ENCODE results near the gene SHROOM4. TPM values are rescaled to one million over a fixed set of nuclear protein-coding genes. Genes with fewer than 3 reads are reported as not detected.

The SHROOM4 gene
- total RNA-seq, 4 donors from 2014 or later: 2.2 to 6.0 (median 4.1) TPM

DNA sequence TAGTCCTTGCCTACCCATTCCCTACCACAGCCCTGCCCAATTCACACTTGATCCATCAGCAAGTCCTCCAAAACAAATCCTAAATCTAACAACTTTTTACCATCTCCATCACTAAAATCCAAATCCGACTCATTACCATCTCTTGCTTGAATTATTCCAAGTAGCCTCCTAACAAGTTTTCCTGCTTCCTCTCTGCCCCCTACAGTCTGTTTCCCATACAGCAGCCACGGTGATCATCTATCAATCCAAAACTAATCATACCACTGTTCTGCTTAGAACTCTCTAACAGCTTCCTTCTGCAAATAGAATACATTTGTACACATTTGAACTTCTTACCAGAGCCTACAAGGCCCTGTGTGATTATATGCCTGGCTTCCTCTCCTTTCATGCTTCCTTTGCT is 133.0 kb downstream of the SHROOM4 start:
- intact Hi-C loops (cut with DNase I; ENCODE audit: low total_unique reads): no loop called here
- no peak overlapping the region for H3K4me3 ChIP-seq (ENCODE audit: low read depth, poor library complexity, severe bottlenecking)
- 47 to 53% methylated on average over 2 of the region's 2 CpGs for WGBS, 2 donors
- no peak for DNase-seq (ENCODE audit: low spot score in 2 of 2)
- TF ChIP-seq, protein P1, sequence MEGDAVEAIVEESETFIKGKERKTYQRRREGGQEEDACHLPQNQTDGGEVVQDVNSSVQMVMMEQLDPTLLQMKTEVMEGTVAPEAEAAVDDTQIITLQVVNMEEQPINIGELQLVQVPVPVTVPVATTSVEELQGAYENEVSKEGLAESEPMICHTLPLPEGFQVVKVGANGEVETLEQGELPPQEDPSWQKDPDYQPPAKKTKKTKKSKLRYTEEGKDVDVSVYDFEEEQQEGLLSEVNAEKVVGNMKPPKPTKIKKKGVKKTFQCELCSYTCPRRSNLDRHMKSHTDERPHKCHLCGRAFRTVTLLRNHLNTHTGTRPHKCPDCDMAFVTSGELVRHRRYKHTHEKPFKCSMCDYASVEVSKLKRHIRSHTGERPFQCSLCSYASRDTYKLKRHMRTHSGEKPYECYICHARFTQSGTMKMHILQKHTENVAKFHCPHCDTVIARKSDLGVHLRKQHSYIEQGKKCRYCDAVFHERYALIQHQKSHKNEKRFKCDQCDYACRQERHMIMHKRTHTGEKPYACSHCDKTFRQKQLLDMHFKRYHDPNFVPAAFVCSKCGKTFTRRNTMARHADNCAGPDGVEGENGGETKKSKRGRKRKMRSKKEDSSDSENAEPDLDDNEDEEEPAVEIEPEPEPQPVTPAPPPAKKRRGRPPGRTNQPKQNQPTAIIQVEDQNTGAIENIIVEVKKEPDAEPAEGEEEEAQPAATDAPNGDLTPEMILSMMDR (IDR thresholded peaks at IDR 0.05): no peak
- no peak for TF ChIP-seq POLR2A (IDR thresholded peaks at IDR 0.05)

DNA sequence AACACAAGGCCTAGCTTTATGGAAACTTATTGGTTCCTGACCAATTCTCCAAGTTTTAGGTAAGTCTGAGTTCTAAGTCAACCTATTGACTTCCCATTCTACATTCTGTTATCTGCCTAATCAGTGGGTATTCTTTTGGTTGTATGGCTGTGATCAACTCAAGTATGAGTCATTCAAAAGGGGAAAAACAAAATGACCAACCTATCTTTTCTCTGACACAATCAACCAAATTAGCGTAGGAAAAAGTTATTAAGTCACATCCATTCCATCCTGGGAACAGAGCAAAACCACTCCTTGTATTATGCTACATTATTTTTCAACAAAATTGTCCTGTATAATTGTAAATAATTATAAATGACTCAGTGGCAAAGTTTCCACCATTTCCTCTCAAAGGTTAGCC is 136.2 kb downstream of the SHROOM4 start:
- TF ChIP-seq POLR2A (IDR thresholded peaks at IDR 0.05): no peak
- TF ChIP-seq, protein P1 (IDR thresholded peaks at IDR 0.05): no peak
- intact Hi-C loops (cut with DNase I; ENCODE audit: low total_unique reads): no loop called here
- no peak overlapping the region for H3K4me3 ChIP-seq (ENCODE audit: low read depth, poor library complexity, severe bottlenecking)
- no peak for DNase-seq (ENCODE audit: low spot score in 2 of 2)
- 73 to 92% methylated on average over 1 of the region's 1 CpG for WGBS, 2 donors

DNA sequence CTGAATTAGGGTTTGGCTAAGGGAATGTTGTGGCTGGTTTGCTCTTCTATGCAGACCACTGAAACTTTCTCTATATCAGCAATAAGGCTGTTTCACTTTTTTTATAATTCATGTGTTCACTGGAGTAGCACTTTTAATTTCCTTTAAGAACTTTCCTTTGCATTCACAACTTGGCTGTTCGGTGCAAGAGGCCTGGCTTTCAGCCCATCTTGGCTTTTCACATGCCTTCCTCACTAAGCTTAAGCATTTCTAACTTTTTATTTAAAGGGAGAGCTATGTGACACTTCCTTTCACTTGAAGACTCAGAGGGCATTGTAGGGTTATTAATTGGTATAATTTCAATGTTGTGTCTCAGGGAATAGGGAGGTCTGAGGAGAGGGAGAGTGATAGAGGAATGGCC is 142.3 kb downstream of the SHROOM4 start:
- no peak for DNase-seq (ENCODE audit: low spot score in 2 of 2)
- 20 to 24% methylated on average over 1 of the region's 1 CpG for WGBS, 2 donors
- TF ChIP-seq POLR2A (IDR thresholded peaks at IDR 0.05): no peak
- TF ChIP-seq, protein P1 (IDR thresholded peaks at IDR 0.05): no peak
- H3K4me3 ChIP-seq (ENCODE audit: low read depth, poor library complexity, severe bottlenecking): no peak overlapping the region
- intact Hi-C loops (cut with DNase I; ENCODE audit: low total_unique reads): no loop called here

DNA sequence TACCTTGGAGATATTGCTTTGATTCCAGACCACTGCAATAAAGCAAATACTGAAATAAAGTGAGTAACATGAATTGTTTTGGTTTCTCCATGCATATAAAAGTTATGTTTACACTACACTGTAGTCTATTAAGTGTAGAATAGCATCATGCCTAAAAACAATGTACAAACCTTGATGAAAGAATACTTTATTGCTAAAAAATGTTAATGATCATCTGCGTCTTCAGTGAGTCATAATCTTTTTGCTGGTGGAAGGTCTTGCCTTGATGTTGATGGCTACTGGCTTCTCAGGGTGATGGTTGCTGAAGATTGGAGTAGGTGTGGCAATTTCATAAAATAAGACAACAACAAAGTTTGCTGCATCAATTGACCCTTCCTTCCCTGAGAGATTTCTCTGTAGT is 145.1 kb downstream of the SHROOM4 start:
- 66 to 81% methylated on average over 1 of the region's 1 CpG for WGBS, 2 donors
- intact Hi-C loops (cut with DNase I; ENCODE audit: low total_unique reads): no loop called here
- TF ChIP-seq POLR2A (IDR thresholded peaks at IDR 0.05): no peak
- TF ChIP-seq, protein P1 (IDR thresholded peaks at IDR 0.05): no peak
- H3K4me3 ChIP-seq (ENCODE audit: low read depth, poor library complexity, severe bottlenecking): no peak overlapping the region
- DNase-seq (ENCODE audit: low spot score in 2 of 2): no peak

DNA sequence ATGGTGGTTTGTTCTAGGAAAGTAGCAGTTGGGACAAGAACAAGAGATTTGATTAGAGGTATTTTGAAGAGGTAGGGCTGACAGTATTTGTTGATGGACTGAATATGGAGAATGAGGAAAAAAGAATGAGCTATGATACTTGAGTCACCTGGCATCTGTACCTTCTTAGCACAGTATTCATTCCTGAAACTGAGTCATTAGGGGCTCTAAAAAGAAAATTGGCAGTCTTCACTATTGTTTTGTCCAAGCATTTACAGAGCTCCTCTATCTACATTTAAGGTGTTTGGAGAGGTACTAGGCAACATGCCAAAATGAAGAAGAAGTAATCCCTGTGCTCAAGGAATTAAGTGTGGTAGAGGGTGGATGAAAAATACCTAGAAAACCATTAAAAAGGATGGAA is 165.8 kb downstream of the SHROOM4 start:
- intact Hi-C loops (cut with DNase I; ENCODE audit: low total_unique reads): no loop called here

DNA sequence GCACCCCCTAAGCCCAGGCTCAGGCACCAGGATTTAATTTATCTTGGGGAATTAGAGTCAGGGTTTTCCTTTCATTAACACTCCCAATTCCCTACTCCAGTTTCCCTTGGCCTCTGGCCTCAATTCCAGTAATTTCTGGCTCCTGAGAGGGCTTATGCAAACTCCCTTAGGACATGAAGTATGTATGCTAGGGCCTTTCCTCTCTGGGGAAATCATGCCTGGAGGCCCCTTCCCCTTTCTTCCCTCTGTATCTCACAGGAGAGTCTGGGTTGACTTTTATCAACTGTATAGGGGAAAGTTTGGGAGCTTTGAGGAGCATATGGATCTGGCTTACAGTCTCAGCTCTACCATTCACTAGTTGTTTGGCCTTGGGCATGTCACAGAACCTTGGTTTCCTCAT is 169.5 kb downstream of the SHROOM4 start:
- TF ChIP-seq, protein P1 (IDR thresholded peaks at IDR 0.05): no peak
- no peak for TF ChIP-seq POLR2A (IDR thresholded peaks at IDR 0.05)
- intact Hi-C loops (cut with DNase I; ENCODE audit: low total_unique reads): no loop called here
- no peak for DNase-seq (ENCODE audit: low spot score in 2 of 2)
- no peak overlapping the region for H3K4me3 ChIP-seq (ENCODE audit: low read depth, poor library complexity, severe bottlenecking)

More for the DNA sequence above, 165.8 kb downstream of the SHROOM4 start:
- TF ChIP-seq POLR2A (IDR thresholded peaks at IDR 0.05): no peak
- TF ChIP-seq, protein P1 (IDR thresholded peaks at IDR 0.05): no peak
- no peak overlapping the region for H3K4me3 ChIP-seq (ENCODE audit: low read depth, poor library complexity, severe bottlenecking)
- DNase-seq (ENCODE audit: low spot score in 2 of 2): no peak

Data from lower leg skin (tissue), 4 donors.